RPMI8226 (cell line): Measurements from ENCODE around the gene ODF2.
"Not testable (repeated sequence)": the region's sequence is repeated elsewhere in the genome, so short reads cannot be mapped to it uniquely, and the experiment has no call there.

Experiments
- DNase-seq: peaks from one replicate; pipeline ENCODE4 v3.0.0-alpha.2; 2015

The ODF2 gene

GRCh38 chr9:128424268-128424780 lies 31.5 kb upstream of the ODF2 start:
- DNase-seq: no peak

- no peak for DNase-seq
These were observed 26.9 kb upstream of the ODF2 start for GRCh38 chr9:128428644-128429512.

GRCh38 chr9:128429513-128430086 lies 26.2 kb upstream of the ODF2 start:
- no peak for DNase-seq

GRCh38 chr9:128431207-128431606 lies 24.6 kb upstream of the ODF2 start:
- DNase-seq: no peak

GRCh38 chr9:128434340-128434739 lies 21.5 kb upstream of the ODF2 start:
- no peak for DNase-seq

GRCh38 chr9:128435611-128436010 lies 20.2 kb upstream of the ODF2 start:
- DNase-seq: no peak

- peak; percentile 83 for DNase-seq
These were observed 17.3 kb upstream of the ODF2 start for GRCh38 chr9:128438343-128439109.

- DNase-seq: no peak
These were observed 16.5 kb upstream of the ODF2 start for GRCh38 chr9:128439273-128439672.

GRCh38 chr9:128442150-128442549 lies 13.7 kb upstream of the ODF2 start:
- DNase-seq: no peak

- DNase-seq: not testable (repeated sequence)
These were observed 9.3 kb upstream of the ODF2 start for GRCh38 chr9:128446505-128446904.

- DNase-seq: no peak
These were observed 7.1 kb upstream of the ODF2 start for GRCh38 chr9:128448746-128449145.

GRCh38 chr9:128454991-128455390 lies 815 bp upstream of the ODF2 start:
- no peak for DNase-seq

GRCh38 chr9:128456613-128457061 lies 831 bp downstream of the ODF2 start:
- DNase-seq: peak; percentile 82

- no peak for DNase-seq
These were observed 1.4 kb downstream of the ODF2 start for GRCh38 chr9:128457207-128457606.

- DNase-seq: no peak
These were observed 3.2 kb downstream of the ODF2 start for GRCh38 chr9:128459011-128459410.

GRCh38 chr9:128469070-128469469 lies 13.3 kb downstream of the ODF2 start:
- DNase-seq: no peak

- peak; percentile 50 for DNase-seq
These were observed 14.8 kb downstream of the ODF2 start for GRCh38 chr9:128470560-128470959.

GRCh38 chr9:128473104-128473503 lies 17.3 kb downstream of the ODF2 start:
- no peak for DNase-seq

- DNase-seq: no peak
These were observed 20.1 kb downstream of the ODF2 start for GRCh38 chr9:128475867-128476266.

- no peak for DNase-seq
These were observed 23.5 kb downstream of the ODF2 start for GRCh38 chr9:128479262-128479661.

GRCh38 chr9:128481561-128481960 lies 25.8 kb downstream of the ODF2 start:
- DNase-seq: no peak

GRCh38 chr9:128482186-128482585 lies 26.4 kb downstream of the ODF2 start:
- no peak for DNase-seq

- no peak for DNase-seq
These were observed 29.0 kb downstream of the ODF2 start for GRCh38 chr9:128484686-128485413.
